Measurements from ENCODE around the gene WAC. TPM values are rescaled to one million over a fixed set of nuclear protein-coding genes. Genes with fewer than 3 reads are reported as not detected.

Gene WAC
- total RNA-seq, 1 experiment from 2014 or later, result 29.3 TPM

DNA sequence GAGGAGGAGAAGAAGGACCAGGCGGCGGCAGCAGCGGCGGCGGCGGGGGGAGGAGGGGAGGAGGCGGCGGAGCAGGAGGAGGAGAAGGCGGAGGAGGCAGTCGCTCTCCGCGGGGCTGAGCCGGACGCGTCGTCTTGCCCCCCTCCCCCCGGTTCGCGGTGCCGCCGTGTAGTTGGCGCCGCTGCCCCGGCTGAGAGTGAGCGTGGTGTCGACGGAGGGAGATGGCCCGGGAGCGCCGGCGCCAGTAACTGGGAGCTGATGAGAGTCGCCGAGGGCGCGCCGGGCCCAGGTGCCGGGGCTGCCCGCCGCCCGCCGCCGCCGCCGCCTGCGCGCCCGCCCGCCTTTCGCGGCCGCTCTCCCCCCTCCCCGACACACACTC, 257 bp downstream of the WAC start:
- no peak for DNase-seq (ENCODE audit: low read depth)

DNA sequence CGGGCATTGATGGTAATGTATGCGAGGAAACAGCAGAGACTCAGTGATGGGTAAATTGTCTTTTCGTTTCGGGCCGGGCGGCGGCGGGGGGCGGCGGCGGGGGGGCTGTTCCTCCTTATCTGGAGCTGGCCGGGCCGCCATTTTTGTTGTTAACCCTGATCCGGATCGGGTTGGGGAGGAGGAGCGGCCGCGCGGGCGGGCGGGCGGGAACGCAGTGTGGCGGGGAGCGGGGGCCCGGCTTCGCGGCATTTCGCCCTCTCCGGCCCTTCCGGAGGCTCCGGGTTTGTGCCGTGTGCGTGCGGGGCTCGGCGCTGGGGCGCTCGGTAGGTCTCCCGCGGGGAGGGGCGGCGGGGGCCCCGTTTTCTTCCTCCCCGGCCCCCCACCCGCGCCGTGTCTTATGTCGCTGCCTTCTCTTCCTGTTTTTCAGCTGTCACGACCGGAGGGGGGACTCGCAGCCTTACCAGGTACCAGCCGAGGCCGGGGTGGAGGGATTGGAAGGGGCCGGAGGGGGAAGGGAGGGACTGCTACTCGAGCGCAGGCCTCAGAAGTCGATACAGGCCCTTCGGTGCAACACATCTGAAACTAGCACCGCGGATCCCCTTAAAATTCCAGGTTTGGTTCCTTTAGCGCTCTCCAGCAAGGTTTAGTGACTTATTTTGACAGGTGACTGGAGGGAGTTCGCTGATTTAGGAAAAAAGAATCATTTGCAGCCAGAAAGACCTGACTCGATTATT, 820 bp downstream of the WAC start:
- peak; percentile 42 for DNase-seq (ENCODE audit: low read depth)

DNA sequence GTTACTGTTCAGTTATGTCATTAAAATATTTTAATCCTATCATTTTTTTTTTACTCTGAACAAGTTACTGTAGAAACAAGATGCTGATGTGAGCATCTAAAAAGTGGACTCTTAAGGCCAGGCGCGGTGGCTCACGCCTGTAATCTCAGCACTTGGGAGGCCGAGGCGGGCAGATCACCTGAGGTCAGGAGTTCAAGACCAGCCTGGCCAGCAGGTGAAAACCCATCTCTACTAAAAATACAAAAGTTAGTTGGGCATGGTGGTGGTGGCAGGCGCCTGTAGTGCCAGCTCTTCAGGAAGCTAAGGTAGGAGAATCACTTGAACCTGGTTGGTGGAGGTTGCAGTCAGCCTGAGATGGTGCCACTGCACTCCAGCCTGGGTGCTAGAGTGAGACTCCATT, 2.9 kb downstream of the WAC start:
- DNase-seq (ENCODE audit: low read depth), result no peak

DNA sequence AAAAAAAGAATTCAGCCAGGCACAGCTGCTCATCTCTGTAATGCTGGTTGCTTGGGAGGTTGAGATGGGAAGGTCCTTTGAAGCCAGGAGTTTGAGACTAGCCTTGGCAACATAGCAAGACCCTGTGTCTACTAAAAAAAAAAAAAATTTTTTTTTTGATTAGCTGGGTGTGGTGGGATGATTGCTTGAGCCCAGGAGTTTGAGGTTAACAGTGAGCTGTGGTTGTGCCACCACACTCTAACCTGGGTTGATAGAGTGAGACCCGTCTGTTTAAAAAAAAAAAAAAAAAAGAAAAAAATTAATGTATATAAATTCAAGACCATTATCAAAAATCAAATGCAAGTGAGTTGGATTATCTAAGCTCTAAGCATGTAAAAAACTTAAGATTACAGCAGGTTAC, 5.7 kb downstream of the WAC start:
- DNase-seq (ENCODE audit: low read depth), result no peak

DNA sequence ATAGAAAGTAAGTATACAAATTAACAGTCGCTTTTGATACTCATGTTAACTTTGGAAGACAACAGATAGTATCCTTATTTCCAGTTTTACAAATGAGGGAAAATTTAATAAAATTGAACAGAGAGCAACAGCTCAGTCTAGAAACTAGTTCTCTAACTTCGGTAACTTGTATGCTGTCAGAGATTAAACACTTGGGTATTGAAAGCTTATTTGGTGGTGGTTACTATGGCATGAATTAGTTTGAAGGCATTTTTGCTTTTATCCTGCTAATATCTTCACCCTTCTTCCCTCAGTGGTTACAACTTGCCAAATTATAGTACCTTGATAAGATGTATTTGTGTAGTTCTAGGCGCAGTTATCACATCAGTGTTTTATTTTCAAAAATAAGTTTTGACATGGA, 7.2 kb downstream of the WAC start:
- no peak for DNase-seq (ENCODE audit: low read depth)

- DNase-seq (ENCODE audit: low read depth), result no peak
These were observed 8.9 kb downstream of the WAC start for GRCh38 chr10:28541717-28542365.

- DNase-seq (ENCODE audit: low read depth), result no peak
These were observed 9.8 kb downstream of the WAC start for GRCh38 chr10:28542728-28543127.

DNA sequence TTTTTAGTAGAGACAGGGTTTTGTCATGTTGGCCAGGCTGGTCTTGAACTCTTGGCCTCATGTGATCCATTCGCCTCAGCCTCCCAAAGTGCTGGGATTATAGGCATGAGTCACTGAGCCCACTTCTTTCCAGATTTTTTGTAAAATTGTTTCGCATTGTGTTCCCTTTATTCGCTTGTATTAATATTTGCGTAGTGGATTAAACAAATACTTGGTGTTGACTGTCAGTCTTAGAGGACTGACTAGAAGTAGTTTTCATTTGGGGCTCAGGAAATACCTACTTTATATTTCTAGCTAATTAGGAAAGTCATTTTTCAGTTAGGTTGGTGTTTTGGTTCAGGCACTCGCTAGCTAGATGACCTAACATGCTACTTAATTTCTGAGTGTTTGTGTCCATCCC, 11.1 kb downstream of the WAC start:
- no peak for DNase-seq (ENCODE audit: low read depth)

DNA sequence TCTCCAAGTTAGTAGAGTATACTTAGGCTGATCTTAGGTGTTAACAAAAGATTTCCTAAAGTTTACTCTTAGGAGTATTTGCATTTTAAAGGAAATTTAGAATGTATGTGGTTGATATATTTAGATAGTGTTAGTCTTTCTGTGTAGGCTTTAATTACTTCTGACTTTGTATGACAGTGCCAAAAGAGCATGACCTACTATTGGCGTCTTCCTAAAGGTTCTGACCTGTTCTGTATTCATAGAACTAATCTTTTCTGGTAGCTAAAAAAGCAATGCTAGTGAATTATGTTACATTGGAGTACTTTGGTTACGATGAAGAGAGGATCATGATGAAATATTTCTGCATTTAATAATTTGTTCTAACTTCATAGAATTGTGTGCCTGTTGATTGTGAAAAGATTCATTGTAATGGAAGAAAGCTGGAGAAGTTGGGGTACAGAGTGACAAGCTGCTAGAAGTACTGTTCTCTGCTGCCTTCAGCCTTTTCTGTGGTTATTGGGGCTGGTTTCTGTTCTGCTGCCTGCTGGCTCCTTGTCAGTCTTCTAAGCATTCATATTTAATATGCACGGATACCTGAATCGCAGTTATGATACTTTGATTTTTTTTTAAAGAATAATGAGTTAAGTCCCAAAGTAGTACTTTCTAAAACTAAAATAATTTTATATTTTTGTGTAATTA, 13.2 kb downstream of the WAC start:
- DNase-seq (ENCODE audit: low read depth), result no peak

- DNase-seq (ENCODE audit: low read depth), result no peak
These were observed 16.0 kb downstream of the WAC start for GRCh38 chr10:28548781-28549498.

GRCh38 chr10:28551086-28551485, 18.2 kb downstream of the WAC start:
- DNase-seq (ENCODE audit: low read depth), result no peak

DNA sequence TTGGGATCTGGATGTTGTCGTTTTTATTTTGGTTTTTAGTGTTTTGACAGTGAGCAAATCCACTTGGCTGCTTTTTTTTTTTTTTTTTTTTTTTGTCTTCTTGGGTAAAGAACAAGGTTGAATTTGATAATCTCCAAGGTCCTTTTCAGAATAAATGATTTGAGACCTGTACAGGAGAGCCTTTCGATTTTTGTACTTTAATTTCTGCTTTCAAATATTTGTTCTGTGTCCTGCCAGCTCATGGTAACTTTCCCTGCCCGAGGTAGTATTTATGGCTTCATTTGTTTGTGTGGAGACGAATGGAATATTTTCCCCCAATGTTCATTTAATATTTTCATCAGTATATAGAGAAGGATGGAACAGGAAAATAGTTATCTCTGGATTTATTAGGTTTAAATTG, 19.9 kb downstream of the WAC start:
- DNase-seq (ENCODE audit: low read depth), result no peak

GRCh38 chr10:28554009-28554408, 21.1 kb downstream of the WAC start:
- no peak for DNase-seq (ENCODE audit: low read depth)

DNA sequence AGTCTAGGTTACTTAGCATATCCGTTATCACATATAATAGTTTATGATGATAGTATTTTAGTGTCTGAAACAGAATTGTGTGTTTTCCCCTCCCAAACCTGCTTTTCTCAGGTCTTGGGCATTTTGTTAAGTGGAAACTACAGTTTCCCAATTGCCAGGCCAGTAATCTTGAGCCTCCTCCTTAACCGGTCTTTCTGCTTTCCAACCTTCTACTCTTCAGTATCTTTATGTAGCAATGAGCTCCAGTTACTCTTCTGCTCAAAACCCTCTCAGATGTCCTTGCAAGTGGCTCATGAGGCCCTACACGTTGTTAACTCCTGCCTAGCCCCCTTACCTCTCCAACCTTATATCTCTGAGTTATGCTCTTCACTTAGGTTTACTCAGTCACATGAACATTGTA, 22.0 kb downstream of the WAC start:
- no peak for DNase-seq (ENCODE audit: low read depth)

GRCh38 chr10:28555358-28555757, 22.4 kb downstream of the WAC start:
- no peak for DNase-seq (ENCODE audit: low read depth)

- DNase-seq (ENCODE audit: low read depth), result no peak
These were observed 23.2 kb downstream of the WAC start for GRCh38 chr10:28556142-28556541.

- DNase-seq (ENCODE audit: low read depth), result no peak
These were observed 25.3 kb downstream of the WAC start for GRCh38 chr10:28558186-28558585.

- no peak for DNase-seq (ENCODE audit: low read depth)
These were observed 26.1 kb downstream of the WAC start for GRCh38 chr10:28558923-28559508.

DNA sequence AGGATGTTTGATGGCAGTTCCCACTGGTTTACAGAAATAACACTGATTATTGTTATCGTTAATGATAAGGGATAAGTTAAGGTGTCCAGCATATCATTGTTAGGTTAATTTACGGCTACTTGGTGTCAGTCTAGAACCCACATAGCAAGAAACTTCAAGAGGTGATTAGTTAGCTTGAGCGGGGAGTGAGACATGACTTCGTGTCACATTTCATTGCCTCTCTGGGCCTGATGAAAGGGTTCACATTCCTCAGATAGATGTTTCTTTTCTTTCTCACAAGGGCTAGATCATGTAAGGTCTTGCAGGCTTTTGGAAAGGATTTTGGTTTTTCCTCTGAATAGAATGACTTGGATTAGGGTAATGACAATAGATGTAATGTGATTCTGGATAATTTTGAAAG, 26.7 kb downstream of the WAC start:
- no peak for DNase-seq (ENCODE audit: low read depth)

DNA sequence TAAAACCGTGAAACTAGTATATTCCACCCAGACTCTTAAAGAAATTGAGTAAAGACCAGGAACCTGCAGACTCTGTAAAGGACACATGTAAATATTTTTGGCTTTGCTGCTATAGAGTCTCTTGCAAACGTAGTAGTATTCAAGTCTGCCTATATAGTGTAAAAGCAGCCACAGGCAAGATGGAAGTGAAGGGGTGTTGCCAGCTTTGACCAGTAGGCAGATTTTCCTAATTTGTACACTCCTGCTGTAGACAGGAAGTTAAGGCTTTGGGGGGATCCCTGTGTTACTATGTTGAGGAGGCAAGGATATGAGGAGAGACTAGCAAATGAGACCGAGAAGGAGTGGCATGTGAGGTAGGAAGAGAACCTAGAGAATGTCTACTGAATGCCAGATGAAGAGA, 27.7 kb downstream of the WAC start:
- no peak for DNase-seq (ENCODE audit: low read depth)

GRCh38 chr10:28561531-28561930, 28.6 kb downstream of the WAC start:
- no peak for DNase-seq (ENCODE audit: low read depth)

- no peak for DNase-seq (ENCODE audit: low read depth)
These were observed 32.0 kb downstream of the WAC start for GRCh38 chr10:28564905-28565304.
